NT2/D1 (cell line): Measurements from ENCODE around the gene CTCF.

Experiments
- SUZ12 ChIP-seq: IDR thresholded peaks from 2 replicates; pipeline ENCODE4 v1.6.1; 2011; ENCODE audit not compliant: insufficient read length, insufficient read depth; ENCODE audit errors: extremely low read depth
- YY1 ChIP-seq: IDR thresholded peaks from 2 replicates; pipeline ENCODE4 v1.6.1; 2011; ENCODE audit not compliant: insufficient read length, insufficient read depth
- ZNF274 ChIP-seq: IDR thresholded peaks from 2 replicates; pipeline ENCODE4 v1.6.1; 2011; ENCODE audit warnings: mild to moderate bottlenecking, low read depth, low read length

GRCh38 chr16:67674851-67675578, 112.7 kb downstream of the CTCF start:
- TF ChIP-seq ZNF274: no peak
- TF ChIP-seq YY1: no peak
- no peak for TF ChIP-seq SUZ12
